ENCODE measurements around the gene CBFA2T2.
A peak's percentile ranks its signal among the peaks of the same experiment; 100 is the strongest.

CBFA2T2 gene

DNA sequence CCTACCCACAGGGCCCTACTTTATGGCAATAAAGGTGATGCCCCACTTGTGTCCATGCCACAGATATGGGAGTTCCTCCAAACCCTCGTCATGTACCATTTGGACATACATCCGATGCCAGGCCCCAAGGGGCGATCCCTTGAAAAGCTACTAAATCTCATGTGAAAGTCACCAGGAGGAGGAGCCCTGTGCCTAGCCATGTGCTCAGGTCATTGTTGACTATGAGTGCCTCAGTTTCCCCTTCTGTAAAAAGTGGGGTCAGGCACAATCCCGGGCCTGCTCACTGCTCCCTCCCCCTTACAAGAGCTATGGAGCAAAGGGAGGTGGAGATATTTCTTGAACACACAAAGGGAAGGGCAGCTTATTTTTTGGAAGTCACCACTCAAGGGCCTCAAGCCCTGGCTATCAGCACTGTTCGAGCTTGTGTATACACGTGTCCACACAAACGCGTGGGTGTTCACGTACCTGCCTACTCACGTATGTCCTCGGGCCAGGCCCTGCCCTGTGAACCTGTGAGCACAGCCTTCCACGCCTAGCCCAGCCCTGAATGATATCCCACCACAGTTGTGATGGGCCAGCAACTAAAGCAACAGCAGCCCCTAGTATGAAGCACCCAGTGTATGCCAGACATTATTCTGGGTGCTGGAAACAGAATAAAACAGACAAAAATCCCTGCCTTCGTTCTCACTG is 178.7 kb downstream of the CBFA2T2 start:
- Histone ChIP-seq H3K4me1 (ENCODE audit: control extremely low read depth in 1 of 4, control insufficient read depth in 4 of 4, insufficient read depth in 4 of 4, low read length in 3 of 4) (peaks cover 0 to 47% (median 41%) of the 10 kb centered on the region in 4 experiments), H3K4me3 (ENCODE audit: control insufficient read depth in 1 of 7, extremely low read depth in 1 of 7, insufficient read depth in 4 of 7, low read depth in 2 of 7, low read length in 6 of 7) (peak overlapping the region in 1 of 7 experiments; percentile 79), H3K9me3 (ENCODE audit: control extremely low read depth in 1 of 5, control insufficient read depth in 4 of 5, insufficient read depth in 2 of 5, low read depth in 1 of 5, low read length in 4 of 5) (no peaks in the 10 kb centered on the region), H3K27me3 (replicated peaks in 2 of 5; ENCODE audit: control insufficient read depth in 4 of 5, insufficient read depth in 5 of 5, low read length in 4 of 5) (no peaks in the 10 kb centered on the region), H3K36me3 (ENCODE audit: control insufficient read depth in 4 of 4, insufficient read depth in 4 of 4, low read length in 3 of 4) (peaks cover 0 to 18% (median 0%) of the 10 kb centered on the region in 4 experiments), H3K27ac (ENCODE audit: insufficient read depth in 1 of 2, low read depth in 1 of 2, low read length in 2 of 2, poor library complexity in 1 of 2, severe bottlenecking in 2 of 2) (no peak overlapping the region)
- POLR2A ChIA-PET: interaction anchor here (0.6 to 2.4 kb wide), 3 partner anchors 15 to 179 kb away, joined by 3 to 6 read pairs (median 3); partner anchors contain the start of gene CBFA2T2
- no peak for DNase-seq
- 98% methylated on average over 10 of the region's 13 CpGs for WGBS (ENCODE audit: insufficient coverage)
- CTCF ChIA-PET: interaction anchor here (0.7 to 7.6 kb wide), 15 partner anchors 12 to 273 kb away, joined by 3 to 86 read pairs (median 4); partner anchors contain the start of gene CDK5RAP1

DNA sequence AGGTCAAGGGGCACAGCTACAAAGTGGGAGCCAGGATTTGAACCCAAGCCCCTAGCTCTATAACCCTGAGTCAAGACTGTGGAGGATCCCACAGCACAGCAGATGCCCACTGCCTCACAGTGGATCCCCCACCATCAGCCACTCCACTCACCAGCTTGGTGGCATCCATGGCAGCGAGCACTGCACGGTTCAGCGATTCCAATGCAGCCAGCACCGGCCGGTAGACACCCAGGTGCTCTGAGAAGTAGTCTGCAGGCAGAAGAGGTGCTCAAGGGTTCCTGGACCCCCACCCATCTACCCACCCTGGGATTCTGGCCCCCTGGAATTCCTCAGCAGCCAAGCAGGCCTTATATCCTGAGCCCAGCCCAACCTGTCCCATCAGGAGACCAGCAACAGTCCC is 179.3 kb downstream of the CBFA2T2 start:
- Histone ChIP-seq H3K9me3 (ENCODE audit: control extremely low read depth in 1 of 5, control insufficient read depth in 4 of 5, insufficient read depth in 2 of 5, low read depth in 1 of 5, low read length in 4 of 5) (no peaks in the 10 kb centered on the region), H3K27me3 (replicated peaks in 2 of 5; ENCODE audit: control insufficient read depth in 4 of 5, insufficient read depth in 5 of 5, low read length in 4 of 5) (no peaks in the 10 kb centered on the region), H3K4me1 (ENCODE audit: control extremely low read depth in 1 of 4, control insufficient read depth in 4 of 4, insufficient read depth in 4 of 4, low read length in 3 of 4) (peaks cover 0 to 45% (median 39%) of the 10 kb centered on the region in 4 experiments), H3K36me3 (ENCODE audit: control insufficient read depth in 4 of 4, insufficient read depth in 4 of 4, low read length in 3 of 4) (peaks cover 0 to 18% (median 0%) of the 10 kb centered on the region in 4 experiments), H3K4me3 (ENCODE audit: control insufficient read depth in 1 of 7, extremely low read depth in 1 of 7, insufficient read depth in 4 of 7, low read depth in 2 of 7, low read length in 6 of 7) (no peak overlapping the region), H3K27ac (ENCODE audit: insufficient read depth in 1 of 2, low read depth in 1 of 2, low read length in 2 of 2, poor library complexity in 1 of 2, severe bottlenecking in 2 of 2) (no peak overlapping the region)
- no peak for DNase-seq
- ChIA-PET POLR2A (no interaction called here), CTCF (interaction anchor here (1.1 to 7.6 kb wide), 7 partner anchors 11 to 267 kb away, joined by 3 to 86 read pairs (median 5); partner anchors contain the start of gene CDK5RAP1)
- 100% methylated on average over 5 of the region's 5 CpGs for WGBS (ENCODE audit: insufficient coverage)

DNA sequence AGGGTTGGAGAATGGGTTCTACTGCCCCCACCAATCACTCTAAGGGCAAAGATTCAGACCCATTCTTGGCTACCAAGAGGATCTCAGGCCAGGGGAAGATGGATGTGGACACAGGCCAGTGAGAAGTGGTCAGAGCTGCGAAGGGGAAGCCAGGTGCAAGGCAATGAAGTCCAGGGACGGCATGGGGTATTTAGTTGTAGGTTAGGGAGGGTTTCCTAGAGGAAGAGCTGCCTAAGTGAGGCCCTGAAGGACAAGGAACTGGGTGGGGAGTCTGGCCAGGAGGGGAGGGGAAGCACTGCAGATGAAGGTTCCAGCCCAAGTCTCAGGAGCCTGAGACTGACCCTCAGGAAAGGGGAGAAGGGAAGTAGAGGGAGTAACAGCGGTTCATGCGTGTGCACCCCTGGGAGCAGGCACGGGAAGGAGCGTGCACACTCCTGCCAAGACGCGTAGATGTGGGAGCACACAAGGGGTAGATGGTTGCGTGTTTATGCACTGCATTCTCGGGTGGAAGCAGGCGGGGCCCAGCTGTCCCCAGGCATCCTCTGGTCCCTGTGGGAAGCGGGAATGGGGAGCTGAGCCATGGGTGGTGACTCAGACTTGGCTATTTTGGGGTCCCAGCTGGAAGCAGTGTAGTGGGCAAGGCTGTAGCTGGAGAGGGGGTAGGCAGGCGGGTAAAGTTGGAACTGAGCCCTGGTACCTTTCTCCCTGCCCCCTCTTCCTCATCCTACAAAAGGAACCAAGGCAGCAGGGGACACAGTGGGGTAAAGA is 180.2 kb downstream of the CBFA2T2 start:
- peaks cover 0 to 18% (median 0%) of the 10 kb centered on the region in 4 experiments for H3K36me3 ChIP-seq (ENCODE audit: control insufficient read depth in 4 of 4, insufficient read depth in 4 of 4, low read length in 3 of 4)
- no peak for DNase-seq
- WGBS (ENCODE audit: insufficient coverage): 92% methylated on average over 10 of the region's 13 CpGs
- H3K9me3 ChIP-seq (ENCODE audit: control extremely low read depth in 1 of 5, control insufficient read depth in 4 of 5, insufficient read depth in 2 of 5, low read depth in 1 of 5, low read length in 4 of 5): no peaks in the 10 kb centered on the region
- H3K4me3 ChIP-seq (ENCODE audit: control insufficient read depth in 1 of 7, extremely low read depth in 1 of 7, insufficient read depth in 4 of 7, low read depth in 2 of 7, low read length in 6 of 7): no peak overlapping the region
- ChIA-PET CTCF (interaction anchor here (1.2 to 7.6 kb wide), 4 partner anchors 11 to 216 kb away, joined by 3 to 86 read pairs (median 24); no protein-coding TSS in a partner anchor), POLR2A (interaction anchor here (0.7 kb wide), 1 partner anchor 28 kb away, joined by 3 read pairs; no protein-coding TSS in a partner anchor)
- no peaks in the 10 kb centered on the region for H3K27me3 ChIP-seq (replicated peaks in 2 of 5; ENCODE audit: control insufficient read depth in 4 of 5, insufficient read depth in 5 of 5, low read length in 4 of 5)
- no peak overlapping the region for H3K27ac ChIP-seq (ENCODE audit: insufficient read depth in 1 of 2, low read depth in 1 of 2, low read length in 2 of 2, poor library complexity in 1 of 2, severe bottlenecking in 2 of 2)
- H3K4me1 ChIP-seq (ENCODE audit: control extremely low read depth in 1 of 4, control insufficient read depth in 4 of 4, insufficient read depth in 4 of 4, low read length in 3 of 4): peaks cover 0 to 50% (median 43%) of the 10 kb centered on the region in 4 experiments

DNA sequence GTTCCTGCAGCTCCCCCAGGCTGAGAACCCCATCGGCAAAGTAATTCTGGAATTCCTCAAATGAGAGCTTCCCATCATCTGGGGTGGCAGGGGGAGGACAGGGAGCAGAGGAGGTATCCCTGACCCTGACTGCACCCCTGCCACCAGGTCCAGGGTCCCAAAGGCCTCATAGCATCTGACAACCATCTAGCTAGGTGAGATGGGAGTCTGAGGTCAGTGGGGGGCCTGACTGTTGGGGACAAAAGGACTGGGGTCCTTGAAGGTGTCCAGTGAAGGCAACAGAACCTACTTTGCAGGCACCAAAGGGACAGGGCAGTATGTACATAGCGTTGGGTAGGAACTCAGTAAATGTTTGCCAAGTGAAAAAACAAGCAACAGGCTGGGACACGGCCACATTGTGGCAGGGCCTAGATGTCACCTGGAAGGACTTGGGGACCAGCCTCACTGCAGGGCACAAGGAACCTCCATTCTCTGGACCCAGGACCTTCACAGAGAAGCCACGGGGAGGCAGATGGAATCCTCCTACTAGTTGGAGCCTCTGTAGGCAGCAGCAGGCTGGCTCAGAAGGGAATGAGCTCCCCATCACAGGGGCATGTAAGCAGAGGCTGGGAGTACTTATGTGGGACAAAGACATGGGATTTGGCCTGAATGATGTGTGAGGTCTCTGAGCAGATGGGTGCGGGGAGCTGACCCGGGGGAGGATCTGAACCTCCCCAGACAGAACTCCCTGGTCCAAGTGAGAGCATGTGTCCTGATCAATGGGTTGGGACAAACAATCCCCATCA is 181.0 kb downstream of the CBFA2T2 start:
- H3K9me3 ChIP-seq (ENCODE audit: control extremely low read depth in 1 of 5, control insufficient read depth in 4 of 5, insufficient read depth in 2 of 5, low read depth in 1 of 5, low read length in 4 of 5): no peaks in the 10 kb centered on the region
- no peak overlapping the region for H3K4me3 ChIP-seq (ENCODE audit: control insufficient read depth in 1 of 7, extremely low read depth in 1 of 7, insufficient read depth in 4 of 7, low read depth in 2 of 7, low read length in 6 of 7)
- H3K36me3 ChIP-seq (ENCODE audit: control insufficient read depth in 4 of 4, insufficient read depth in 4 of 4, low read length in 3 of 4): peaks cover 0 to 19% (median 0%) of the 10 kb centered on the region in 4 experiments
- WGBS (ENCODE audit: insufficient coverage): 98% methylated on average over 5 of the region's 6 CpGs
- no peak overlapping the region for H3K27ac ChIP-seq (ENCODE audit: insufficient read depth in 1 of 2, low read depth in 1 of 2, low read length in 2 of 2, poor library complexity in 1 of 2, severe bottlenecking in 2 of 2)
- H3K27me3 ChIP-seq (replicated peaks in 2 of 5; ENCODE audit: control insufficient read depth in 4 of 5, insufficient read depth in 5 of 5, low read length in 4 of 5): no peaks in the 10 kb centered on the region
- ChIA-PET CTCF (interaction anchor here (1.2 to 5.2 kb wide), 3 partner anchors 10 to 217 kb away, joined by 3 to 44 read pairs (median 3); no protein-coding TSS in a partner anchor), POLR2A (interaction anchor here (0.6 to 0.7 kb wide), 2 partner anchors 29 to 112 kb away, joined by 3 to 4 read pairs; no protein-coding TSS in a partner anchor)
- H3K4me1 ChIP-seq (ENCODE audit: control extremely low read depth in 1 of 4, control insufficient read depth in 4 of 4, insufficient read depth in 4 of 4, low read length in 3 of 4): peaks cover 0 to 51% (median 43%) of the 10 kb centered on the region in 4 experiments
- DNase-seq: no peak

DNA sequence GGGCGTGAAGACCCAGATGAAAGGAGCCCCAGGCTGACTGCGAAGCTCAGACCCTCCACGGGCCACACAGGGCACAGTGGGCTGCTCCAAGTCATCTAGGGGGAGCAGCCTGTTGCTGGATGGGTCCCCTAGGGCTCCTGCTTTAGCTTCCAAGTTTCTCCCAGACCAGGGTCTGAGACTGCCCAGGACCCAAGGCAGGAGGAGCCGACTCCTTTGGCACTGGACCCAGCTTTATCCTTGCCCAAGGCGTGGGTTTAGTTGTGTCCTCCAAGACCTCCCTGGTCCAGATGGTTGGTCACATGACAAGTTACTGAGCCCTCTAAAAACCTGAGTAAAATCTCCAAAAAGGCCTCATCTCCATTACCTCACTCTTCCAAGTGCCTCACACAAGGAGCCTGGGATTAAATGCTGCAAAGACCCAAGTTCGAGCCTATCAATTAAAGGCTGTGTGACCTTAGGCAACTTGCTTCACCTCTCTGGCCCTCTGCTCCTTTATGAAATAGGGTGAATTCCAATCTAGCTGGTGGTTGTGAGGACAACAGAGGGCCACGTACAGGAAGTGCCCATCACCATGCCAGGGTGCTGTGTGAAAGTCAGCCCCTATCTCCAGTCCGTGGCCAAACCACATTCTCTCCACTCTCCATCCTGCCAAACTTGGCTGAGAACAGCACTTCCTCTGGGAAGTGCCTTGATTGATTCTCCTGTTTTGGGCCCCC is 181.8 kb downstream of the CBFA2T2 start:
- no peak for DNase-seq
- no peak overlapping the region for H3K4me3 ChIP-seq (ENCODE audit: control insufficient read depth in 1 of 7, extremely low read depth in 1 of 7, insufficient read depth in 4 of 7, low read depth in 2 of 7, low read length in 6 of 7)
- no peaks in the 10 kb centered on the region for H3K27me3 ChIP-seq (replicated peaks in 2 of 5; ENCODE audit: control insufficient read depth in 4 of 5, insufficient read depth in 5 of 5, low read length in 4 of 5)
- H3K27ac ChIP-seq (ENCODE audit: insufficient read depth in 1 of 2, low read depth in 1 of 2, low read length in 2 of 2, poor library complexity in 1 of 2, severe bottlenecking in 2 of 2): no peak overlapping the region
- peaks cover 0 to 45% (median 36%) of the 10 kb centered on the region in 4 experiments for H3K4me1 ChIP-seq (ENCODE audit: control extremely low read depth in 1 of 4, control insufficient read depth in 4 of 4, insufficient read depth in 4 of 4, low read length in 3 of 4)
- ChIA-PET CTCF (interaction anchor here (0.8 kb wide), 1 partner anchor 9 kb away, joined by 3 read pairs; no protein-coding TSS in a partner anchor), POLR2A (no interaction called here)
- WGBS (ENCODE audit: insufficient coverage): 79% methylated on average over 7 of the region's 8 CpGs
- H3K36me3 ChIP-seq (ENCODE audit: control insufficient read depth in 4 of 4, insufficient read depth in 4 of 4, low read length in 3 of 4): peaks cover 0 to 27% (median 3%) of the 10 kb centered on the region in 4 experiments
- no peaks in the 10 kb centered on the region for H3K9me3 ChIP-seq (ENCODE audit: control extremely low read depth in 1 of 5, control insufficient read depth in 4 of 5, insufficient read depth in 2 of 5, low read depth in 1 of 5, low read length in 4 of 5)

DNA sequence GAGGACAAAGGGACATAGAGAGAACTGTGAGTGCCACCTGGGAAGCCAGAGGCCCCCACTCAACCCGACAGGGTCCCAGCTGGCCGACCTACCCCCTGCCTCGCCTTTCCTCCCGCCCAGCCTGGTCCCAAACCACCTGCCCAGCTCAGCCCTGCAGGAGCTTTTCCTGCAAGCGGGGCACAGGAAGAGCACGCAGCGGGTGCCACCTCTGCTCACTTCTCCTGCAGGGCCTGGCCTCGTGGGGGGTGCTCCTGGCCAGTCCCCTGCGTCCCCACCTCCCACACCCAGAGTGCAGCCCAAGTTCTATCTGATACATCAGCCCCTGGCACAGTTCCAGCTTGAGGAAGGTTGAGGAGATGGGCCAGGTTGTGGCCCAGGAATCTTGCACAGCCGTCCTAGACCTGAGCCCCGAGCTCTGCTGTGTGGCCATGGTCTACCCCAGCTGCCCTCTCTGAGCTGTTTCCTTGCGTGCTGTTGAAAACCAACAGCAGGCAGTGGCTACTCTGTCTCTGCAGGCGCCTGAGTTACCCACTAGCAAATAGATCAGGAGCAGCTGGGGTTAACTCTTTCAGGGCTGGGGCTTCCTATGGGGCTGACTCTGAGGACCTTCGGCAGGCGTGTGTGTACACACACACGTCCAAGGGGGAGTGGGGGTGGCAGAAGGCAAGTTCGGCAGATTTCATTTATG is 182.7 kb downstream of the CBFA2T2 start:
- H3K27ac ChIP-seq (ENCODE audit: insufficient read depth in 1 of 2, low read depth in 1 of 2, low read length in 2 of 2, poor library complexity in 1 of 2, severe bottlenecking in 2 of 2): peak overlapping the region in 1 of 2 experiments; percentile 67
- POLR2A ChIA-PET: no interaction called here
- no peak for DNase-seq
- no peak overlapping the region for H3K4me3 ChIP-seq (ENCODE audit: control insufficient read depth in 1 of 7, extremely low read depth in 1 of 7, insufficient read depth in 4 of 7, low read depth in 2 of 7, low read length in 6 of 7)
- H3K36me3 ChIP-seq (ENCODE audit: control insufficient read depth in 4 of 4, insufficient read depth in 4 of 4, low read length in 3 of 4): peaks cover 0 to 36% (median 6%) of the 10 kb centered on the region in 4 experiments
- peaks cover 0 to 37% (median 28%) of the 10 kb centered on the region in 4 experiments for H3K4me1 ChIP-seq (ENCODE audit: control extremely low read depth in 1 of 4, control insufficient read depth in 4 of 4, insufficient read depth in 4 of 4, low read length in 3 of 4)
- H3K9me3 ChIP-seq (ENCODE audit: control extremely low read depth in 1 of 5, control insufficient read depth in 4 of 5, insufficient read depth in 2 of 5, low read depth in 1 of 5, low read length in 4 of 5): no peaks in the 10 kb centered on the region
- CTCF ChIA-PET: interaction anchor here (0.8 kb wide), 1 partner anchor 9 kb away, joined by 3 read pairs; no protein-coding TSS in a partner anchor
- no peaks in the 10 kb centered on the region for H3K27me3 ChIP-seq (replicated peaks in 2 of 5; ENCODE audit: control insufficient read depth in 4 of 5, insufficient read depth in 5 of 5, low read length in 4 of 5)
- 77% methylated on average over 11 of the region's 17 CpGs for WGBS (ENCODE audit: insufficient coverage)
